ENCODE measurements around the gene HSFX4. TPM values are rescaled to one million over a fixed set of nuclear protein-coding genes. Genes with fewer than 3 reads are reported as not detected.
"Not testable (repeated sequence)": the region's sequence is repeated elsewhere in the genome, so short reads cannot be mapped to it uniquely, and the experiment has no call there.

Gene HSFX4, protein sequence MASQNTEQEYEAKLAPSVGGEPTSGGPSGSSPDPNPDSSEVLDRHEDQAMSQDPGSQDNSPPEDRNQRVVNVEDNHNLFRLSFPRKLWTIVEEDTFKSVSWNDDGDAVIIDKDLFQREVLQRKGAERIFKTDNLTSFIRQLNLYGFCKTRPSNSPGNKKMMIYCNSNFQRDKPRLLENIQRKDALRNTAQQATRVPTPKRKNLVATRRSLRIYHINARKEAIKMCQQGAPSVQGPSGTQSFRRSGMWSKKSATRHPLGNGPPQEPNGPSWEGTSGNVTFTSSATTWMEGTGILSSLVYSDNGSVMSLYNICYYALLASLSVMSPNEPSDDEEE
- total RNA-seq (not detected), polyA plus RNA-seq (ENCODE audit: insufficient read depth, low read depth, low replicate concordance) (not detected)
- long read RNA-seq, donor 1, partial matches to known transcripts: 6 of 6 reads
- long read RNA-seq, donor 1, other reads (novel, unspliced or antisense): 0 of 6 reads
- long read RNA-seq, donor 2: 0 reads
- long read RNA-seq, donor 3, partial matches to known transcripts: 14 of 14 reads
- long read RNA-seq, donor 3, other reads (novel, unspliced or antisense): 0 of 14 reads
- long read RNA-seq, donor 4: 0 reads
- long read RNA-seq, donor 5: 0 reads
- long read RNA-seq, donor 6: 0 reads
- long read RNA-seq, donor 7: 0 reads
- long read RNA-seq, donor 8: 0 reads
- long read RNA-seq, donor 9, partial matches to known transcripts: 0 of 6 reads
- long read RNA-seq, donor 9, other reads (novel, unspliced or antisense): 6 of 6 reads
- long read RNA-seq, donor 10: 0 reads

DNA sequence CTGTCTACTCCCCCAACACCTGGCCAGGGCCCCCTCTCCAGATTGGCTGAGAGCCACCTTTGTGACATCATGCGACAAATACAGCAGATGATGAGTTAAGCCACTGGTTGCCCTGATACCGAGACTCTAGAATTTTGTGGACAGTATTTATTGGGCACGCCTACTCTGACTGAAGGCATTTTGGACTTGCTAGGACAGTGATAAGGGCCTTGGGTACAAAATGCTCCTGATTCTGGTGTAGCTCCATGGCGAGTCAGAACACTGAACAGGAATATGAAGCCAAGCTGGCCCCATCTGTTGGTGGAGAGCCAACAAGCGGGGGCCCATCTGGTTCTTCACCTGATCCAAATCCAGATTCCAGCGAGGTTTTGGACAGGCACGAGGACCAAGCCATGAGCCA, at the start of gene HSFX4:
HSFX4 (plus strand) TSS at position 174 of the 400 bp plus-strand sequence; CDS start at position 246, 72 bp downstream.
- DNase-seq; H3K4me1 ChIP-seq (ENCODE audit: control insufficient read depth in 2 of 3, insufficient read depth in 2 of 3, low read depth in 1 of 3, low read length in 3 of 3); H3K27ac ChIP-seq (ENCODE audit: low read depth in 2 of 2, low read length in 2 of 2); H3K36me3 ChIP-seq (ENCODE audit: control insufficient read depth in 2 of 3, insufficient read depth in 3 of 3, low read length in 3 of 3); H3K4me3 ChIP-seq (ENCODE audit: low read length in 3 of 3); FAIRE-seq; H3K9me3 ChIP-seq (ENCODE audit: control insufficient read depth in 2 of 3, insufficient read depth in 1 of 3, low read length in 3 of 3); H3K27me3 ChIP-seq (ENCODE audit: control insufficient read depth, insufficient read depth, low read length); H3K9ac ChIP-seq (ENCODE audit: low read length in 3 of 3); intact Hi-C loops (cut with DNase I): not testable (repeated sequence)

DNA sequence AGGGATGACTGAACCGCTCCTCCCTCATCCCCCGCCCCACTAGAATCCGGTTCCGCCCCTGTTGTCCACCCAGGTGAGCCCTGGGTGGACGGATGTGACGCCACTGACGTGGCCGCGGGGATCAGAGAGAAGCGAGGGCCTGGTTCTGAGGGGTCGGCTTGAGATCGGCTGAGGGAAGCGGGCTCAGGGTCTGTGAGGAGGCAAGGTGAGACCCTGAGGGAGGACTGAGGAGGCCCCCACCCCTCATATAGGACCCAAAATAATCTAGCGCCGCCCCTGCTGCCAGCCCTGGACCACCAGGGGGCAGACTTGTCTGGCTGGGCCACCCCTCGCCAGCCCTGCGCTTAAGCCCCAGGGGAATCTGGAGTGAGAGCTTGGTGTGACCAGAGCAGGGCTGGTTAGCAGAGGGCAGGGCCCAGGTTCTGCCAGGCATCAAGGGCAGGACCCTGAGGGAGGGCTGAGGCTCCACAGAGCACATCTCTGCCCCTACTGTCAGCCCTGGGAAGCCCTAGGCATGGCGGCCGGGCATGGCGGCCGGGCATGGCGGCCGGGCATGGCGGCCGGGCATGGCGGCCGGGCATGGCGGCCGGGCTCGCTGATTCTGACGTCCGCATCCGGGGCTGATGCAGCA, 48.2 kb upstream of the HSFX4 start, which contains the start of gene MAGEA8:
MAGEA8 (plus strand) TSS at position 103 of the 631 bp plus-strand sequence. CDS start 3,090 bp downstream, outside the sequence.
- TF ChIP-seq, protein P1, sequence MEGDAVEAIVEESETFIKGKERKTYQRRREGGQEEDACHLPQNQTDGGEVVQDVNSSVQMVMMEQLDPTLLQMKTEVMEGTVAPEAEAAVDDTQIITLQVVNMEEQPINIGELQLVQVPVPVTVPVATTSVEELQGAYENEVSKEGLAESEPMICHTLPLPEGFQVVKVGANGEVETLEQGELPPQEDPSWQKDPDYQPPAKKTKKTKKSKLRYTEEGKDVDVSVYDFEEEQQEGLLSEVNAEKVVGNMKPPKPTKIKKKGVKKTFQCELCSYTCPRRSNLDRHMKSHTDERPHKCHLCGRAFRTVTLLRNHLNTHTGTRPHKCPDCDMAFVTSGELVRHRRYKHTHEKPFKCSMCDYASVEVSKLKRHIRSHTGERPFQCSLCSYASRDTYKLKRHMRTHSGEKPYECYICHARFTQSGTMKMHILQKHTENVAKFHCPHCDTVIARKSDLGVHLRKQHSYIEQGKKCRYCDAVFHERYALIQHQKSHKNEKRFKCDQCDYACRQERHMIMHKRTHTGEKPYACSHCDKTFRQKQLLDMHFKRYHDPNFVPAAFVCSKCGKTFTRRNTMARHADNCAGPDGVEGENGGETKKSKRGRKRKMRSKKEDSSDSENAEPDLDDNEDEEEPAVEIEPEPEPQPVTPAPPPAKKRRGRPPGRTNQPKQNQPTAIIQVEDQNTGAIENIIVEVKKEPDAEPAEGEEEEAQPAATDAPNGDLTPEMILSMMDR (IDR thresholded peaks at IDR 0.05; ENCODE audit: borderline replicate concordance, extremely low read depth, insufficient read depth): no peak
- peak in 1 of 5 donors; percentile 61 for DNase-seq
- Histone ChIP-seq H3K36me3 (ENCODE audit: control insufficient read depth in 2 of 3, insufficient read depth in 3 of 3, low read length in 3 of 3) (no peaks in the 10 kb centered on the region), H3K4me1 (ENCODE audit: control insufficient read depth in 2 of 3, insufficient read depth in 2 of 3, low read depth in 1 of 3, low read length in 3 of 3) (no peaks in the 10 kb centered on the region), H3K9ac (ENCODE audit: low read length in 3 of 3) (no peak within 1 kb of the TSS), H3K27ac (ENCODE audit: low read depth in 2 of 2, low read length in 2 of 2) (no peak within 1 kb of the TSS), H3K27me3 (ENCODE audit: control insufficient read depth, insufficient read depth, low read length) (no peaks in the 10 kb centered on the region), H3K4me3 (ENCODE audit: low read length in 3 of 3) (no peak within 1 kb of the TSS), H3K9me3 (ENCODE audit: control insufficient read depth in 2 of 3, insufficient read depth in 1 of 3, low read length in 3 of 3) (no peaks in the 10 kb centered on the region)
- no peak for FAIRE-seq
- intact Hi-C loops (cut with DNase I): no loop called here

DNA sequence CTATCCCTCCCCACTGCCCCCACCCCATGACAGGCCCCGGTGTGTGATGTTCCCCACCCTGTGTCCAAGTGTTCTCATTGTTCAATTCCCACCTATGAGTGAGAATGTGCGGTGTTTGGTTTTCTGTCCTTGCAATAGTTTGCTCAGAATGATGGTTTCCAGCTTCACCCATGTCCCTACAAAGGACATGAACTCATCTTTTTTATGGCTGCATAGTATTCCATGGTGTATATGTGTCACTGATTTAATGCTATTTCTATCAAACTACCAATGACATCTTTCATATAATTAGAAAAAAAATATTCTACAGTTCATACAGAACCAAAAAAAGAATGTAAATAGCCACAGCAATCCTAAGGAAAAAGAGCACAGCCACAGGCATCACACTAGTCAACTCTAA, 38.5 kb upstream of the HSFX4 start:
- DNase-seq; H3K36me3 ChIP-seq (ENCODE audit: control insufficient read depth in 2 of 3, insufficient read depth in 3 of 3, low read length in 3 of 3); H3K9ac ChIP-seq (ENCODE audit: low read length in 3 of 3); intact Hi-C loops (cut with DNase I); FAIRE-seq; H3K4me1 ChIP-seq (ENCODE audit: control insufficient read depth in 2 of 3, insufficient read depth in 2 of 3, low read depth in 1 of 3, low read length in 3 of 3); H3K4me3 ChIP-seq (ENCODE audit: low read length in 3 of 3); H3K27me3 ChIP-seq (ENCODE audit: control insufficient read depth, insufficient read depth, low read length); H3K27ac ChIP-seq (ENCODE audit: low read depth in 2 of 2, low read length in 2 of 2); H3K9me3 ChIP-seq (ENCODE audit: control insufficient read depth in 2 of 3, insufficient read depth in 1 of 3, low read length in 3 of 3): not testable (repeated sequence)

DNA sequence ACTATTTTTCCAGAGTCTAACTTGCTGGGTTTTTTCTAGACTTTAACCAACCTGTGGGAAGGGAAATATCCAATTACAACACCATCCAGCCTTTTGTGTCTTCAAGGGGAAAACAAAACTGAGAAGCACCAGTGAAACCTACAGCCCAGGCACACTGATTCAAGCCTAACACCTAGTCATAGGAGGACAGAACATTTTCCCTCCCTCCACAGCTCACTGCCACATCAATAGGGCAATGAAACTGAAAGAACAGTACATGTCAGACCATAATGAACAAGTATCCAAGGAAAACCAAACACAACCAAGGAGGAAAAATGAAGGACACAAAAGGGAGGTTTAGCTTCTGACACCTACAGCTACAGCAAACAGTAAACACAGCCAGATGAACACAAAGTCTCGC, 30.8 kb upstream of the HSFX4 start:
- no peak for FAIRE-seq
- intact Hi-C loops (cut with DNase I): no loop called here

More for the DNA sequence above, 30.8 kb upstream of the HSFX4 start:
- Histone ChIP-seq H3K36me3 (ENCODE audit: control insufficient read depth in 2 of 3, insufficient read depth in 3 of 3, low read length in 3 of 3) (no peaks in the 10 kb centered on the region), H3K9ac (ENCODE audit: low read length in 3 of 3) (no peak overlapping the region), H3K4me3 (ENCODE audit: low read length in 3 of 3) (no peak overlapping the region), H3K27me3 (ENCODE audit: control insufficient read depth, insufficient read depth, low read length) (no peaks in the 10 kb centered on the region), H3K4me1 (ENCODE audit: control insufficient read depth in 2 of 3, insufficient read depth in 2 of 3, low read depth in 1 of 3, low read length in 3 of 3) (no peaks in the 10 kb centered on the region), H3K27ac (ENCODE audit: low read depth in 2 of 2, low read length in 2 of 2) (no peak overlapping the region), H3K9me3 (ENCODE audit: control insufficient read depth in 2 of 3, insufficient read depth in 1 of 3, low read length in 3 of 3) (no peaks in the 10 kb centered on the region)
- TF ChIP-seq, protein P1 (IDR thresholded peaks at IDR 0.05; ENCODE audit: borderline replicate concordance, extremely low read depth, insufficient read depth): no peak
- no peak for DNase-seq
